ENCODE data around the gene BTG2.
A peak's percentile ranks its signal among the peaks of the same experiment; 100 is the strongest.

- TF ChIP-seq CTCF (IDR thresholded peaks at IDR 0.05): peak; percentile 78 to 97 (median 96)
- TF ChIP-seq POLR2A (IDR thresholded peaks at IDR 0.05): peak in 1 of 2 donors; percentile 12
Measured at GRCh38 chr1:203267347-203267846, 37.9 kb upstream of the BTG2 start.
